Astrocyte (in vitro differentiated cells and primary cell): ENCODE results near the gene COL24A1.
"Not testable (repeated sequence)": the region's sequence is repeated elsewhere in the genome, so short reads cannot be mapped to it uniquely, and the experiment has no call there.

Experiments used
- CTCF ChIP-seq: IDR thresholded peaks from 2 replicates; pipeline ENCODE4 v1.5.1; 2011; ENCODE audit warnings: low read depth, mild to moderate bottlenecking, inconsistent platforms, low read length, moderate library complexity; ENCODE audit not compliant: insufficient read depth
- EZH2 ChIP-seq: IDR thresholded peaks from 2 replicates; pipeline ENCODE4 v1.6.1; 2012; ENCODE audit warnings: mild to moderate bottlenecking, low read length, inconsistent platforms; ENCODE audit not compliant: insufficient read depth

- TF ChIP-seq CTCF, EZH2: not testable (repeated sequence)
Observed at GRCh38 chr1:85955218-85955617, 201.4 kb downstream of the COL24A1 start.
